Breast epithelium (tissue), 3 donors: ENCODE data around the gene B4GALT6.

Experiments used
- POLR2A ChIP-seq: fragments of 450-650 bp; IDR thresholded peaks from one replicate; pipeline ENCODE4 v1.6.1; 2016; ENCODE audit warnings: antibody characterized with exemption, mild to moderate bottlenecking, moderate library complexity
- POLR2AphosphoS5 ChIP-seq, 3 donors: sonication (generic); formaldehyde crosslinking; IDR thresholded peaks; one replicate each; pipeline ENCODE4 v1.6.1; 2017; ENCODE audit warnings: antibody characterized with exemption in 3 of 3
- TF ChIP-seq, protein P1 (sequence below), 3 donors: fragments of 450-650 bp; IDR thresholded peaks; one replicate each; pipeline ENCODE4 v1.5.1; 2016 to 2017; ENCODE audit warnings: antibody characterized with exemption in 3 of 3, mild to moderate bottlenecking in 3 of 3, moderate library complexity in 3 of 3

DNA sequence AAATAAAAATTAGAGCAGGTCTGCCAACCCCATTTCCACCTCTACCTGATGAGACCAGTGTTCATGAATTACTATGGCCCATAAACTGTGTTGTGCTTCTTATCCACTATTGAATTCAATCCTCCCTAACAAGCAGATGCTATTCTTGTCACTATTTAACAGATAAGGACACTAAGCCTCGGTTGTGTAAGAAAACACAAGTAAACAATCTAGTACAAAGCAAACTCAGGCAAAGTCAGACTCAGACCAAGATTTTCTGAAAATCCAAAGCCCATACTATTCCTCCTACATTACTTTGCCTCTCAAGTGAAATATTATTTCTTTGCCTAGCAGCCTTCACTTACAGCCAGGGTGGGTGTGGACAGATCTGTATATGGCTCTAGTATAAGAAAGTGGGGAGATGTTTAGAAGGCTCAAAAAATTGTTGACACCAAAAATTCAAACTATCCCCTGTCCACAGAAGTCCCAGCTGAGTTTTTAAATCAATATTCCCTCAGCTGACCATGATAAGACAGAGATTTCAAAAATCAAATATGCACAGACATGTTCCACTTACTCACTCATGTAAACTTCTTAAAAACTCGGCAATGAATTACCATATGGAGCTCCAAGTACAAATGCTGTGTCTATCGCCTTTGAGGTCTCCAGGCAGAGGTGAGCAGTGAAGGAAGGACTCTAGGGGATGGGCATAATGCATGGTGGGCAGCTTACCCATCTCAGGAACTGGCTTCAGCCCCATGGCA lies 108.7 kb downstream of the B4GALT6 start:
- no peak for TF ChIP-seq POLR2A
- TF ChIP-seq, protein P1, sequence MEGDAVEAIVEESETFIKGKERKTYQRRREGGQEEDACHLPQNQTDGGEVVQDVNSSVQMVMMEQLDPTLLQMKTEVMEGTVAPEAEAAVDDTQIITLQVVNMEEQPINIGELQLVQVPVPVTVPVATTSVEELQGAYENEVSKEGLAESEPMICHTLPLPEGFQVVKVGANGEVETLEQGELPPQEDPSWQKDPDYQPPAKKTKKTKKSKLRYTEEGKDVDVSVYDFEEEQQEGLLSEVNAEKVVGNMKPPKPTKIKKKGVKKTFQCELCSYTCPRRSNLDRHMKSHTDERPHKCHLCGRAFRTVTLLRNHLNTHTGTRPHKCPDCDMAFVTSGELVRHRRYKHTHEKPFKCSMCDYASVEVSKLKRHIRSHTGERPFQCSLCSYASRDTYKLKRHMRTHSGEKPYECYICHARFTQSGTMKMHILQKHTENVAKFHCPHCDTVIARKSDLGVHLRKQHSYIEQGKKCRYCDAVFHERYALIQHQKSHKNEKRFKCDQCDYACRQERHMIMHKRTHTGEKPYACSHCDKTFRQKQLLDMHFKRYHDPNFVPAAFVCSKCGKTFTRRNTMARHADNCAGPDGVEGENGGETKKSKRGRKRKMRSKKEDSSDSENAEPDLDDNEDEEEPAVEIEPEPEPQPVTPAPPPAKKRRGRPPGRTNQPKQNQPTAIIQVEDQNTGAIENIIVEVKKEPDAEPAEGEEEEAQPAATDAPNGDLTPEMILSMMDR (IDR thresholded peaks at IDR 0.05) = no peak
- TF ChIP-seq POLR2AphosphoS5 (IDR thresholded peaks at IDR 0.05) = no peak
